NOMO-1 (cell line): ENCODE results near the gene STON2.
"Not testable (repeated sequence)": the region's sequence is repeated elsewhere in the genome, so short reads cannot be mapped to it uniquely, and the experiment has no call there.

Experiments
- DNase-seq, 2 experiments: peaks; one replicate each; lab custom pipeline; 2025; ENCODE audit not compliant: unreplicated experiment in 2 of 2; lab: John Stamatoyannopoulos, UW

STON2 gene

GRCh38 chr14:81275305-81276072, 124.6 kb downstream of the STON2 start:
- DNase-seq, result no peak

GRCh38 chr14:81273961-81274575, 126.1 kb downstream of the STON2 start:
- no peak for DNase-seq

DNA sequence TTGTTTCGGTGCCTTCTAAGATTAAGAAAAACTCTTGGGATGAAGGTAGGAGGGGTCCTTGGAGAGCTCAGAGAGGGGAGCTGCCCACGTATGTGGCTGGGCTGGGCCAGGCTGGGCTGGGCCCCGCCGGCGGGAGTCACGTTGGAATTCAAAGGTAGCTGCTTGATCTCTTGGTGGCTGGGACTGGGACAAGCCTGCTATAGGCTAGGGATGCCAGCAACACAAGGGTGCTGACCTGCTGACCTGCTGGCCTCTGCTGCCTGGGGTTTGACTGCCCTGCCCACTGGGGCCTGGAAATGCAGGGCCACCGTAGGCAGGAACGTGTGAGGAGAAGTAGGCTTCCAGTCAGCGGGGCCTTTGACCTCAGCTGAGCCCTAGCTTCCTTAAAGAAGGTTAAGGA, 126.6 kb downstream of the STON2 start:
- no peak for DNase-seq

- no peak for DNase-seq
These were observed 127.8 kb downstream of the STON2 start for GRCh38 chr14:81272317-81272716.

- DNase-seq, result no peak
These were observed 130.1 kb downstream of the STON2 start for GRCh38 chr14:81269979-81270375.

DNA sequence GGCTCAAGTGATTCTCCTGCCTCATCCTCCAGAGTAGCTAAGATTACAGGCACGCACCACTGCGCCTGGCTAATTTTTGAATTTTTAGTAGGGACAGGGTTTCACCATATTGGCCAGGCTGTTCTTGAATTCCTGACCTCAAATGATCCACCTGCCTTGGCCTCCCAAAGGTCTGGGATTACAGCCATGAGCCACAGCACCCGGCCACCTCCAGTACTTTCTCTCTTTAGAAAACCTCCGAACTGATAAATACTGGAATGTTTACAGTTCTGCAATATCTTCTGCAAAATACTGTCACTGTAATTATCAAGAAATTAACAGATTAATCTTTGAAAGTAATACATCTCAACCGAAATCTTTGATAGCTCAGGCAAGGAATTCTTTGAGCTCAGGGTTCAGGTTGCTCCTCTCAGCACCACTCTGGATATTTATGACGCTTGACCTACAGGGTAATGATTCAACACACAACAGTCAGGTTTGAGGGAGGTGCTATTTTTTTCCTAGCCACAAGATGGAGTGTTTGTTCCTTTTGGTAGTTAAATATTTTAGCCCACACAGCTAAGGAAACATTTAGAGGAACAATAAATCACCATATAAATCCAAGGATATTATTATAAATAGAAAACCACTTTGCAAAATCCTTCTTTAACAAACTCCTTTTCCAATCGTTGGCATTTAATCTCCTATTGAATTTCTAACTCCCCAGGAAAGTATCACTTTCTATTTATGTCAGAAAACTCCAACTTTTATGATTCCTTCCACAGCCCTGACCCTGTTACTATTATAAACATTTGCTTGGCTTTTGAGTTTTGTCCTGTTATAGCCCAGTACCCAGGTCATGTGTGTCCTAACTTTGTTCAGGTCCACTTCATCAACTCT, 130.8 kb downstream of the STON2 start:
- peak; percentile 30 to 51 for DNase-seq

DNA sequence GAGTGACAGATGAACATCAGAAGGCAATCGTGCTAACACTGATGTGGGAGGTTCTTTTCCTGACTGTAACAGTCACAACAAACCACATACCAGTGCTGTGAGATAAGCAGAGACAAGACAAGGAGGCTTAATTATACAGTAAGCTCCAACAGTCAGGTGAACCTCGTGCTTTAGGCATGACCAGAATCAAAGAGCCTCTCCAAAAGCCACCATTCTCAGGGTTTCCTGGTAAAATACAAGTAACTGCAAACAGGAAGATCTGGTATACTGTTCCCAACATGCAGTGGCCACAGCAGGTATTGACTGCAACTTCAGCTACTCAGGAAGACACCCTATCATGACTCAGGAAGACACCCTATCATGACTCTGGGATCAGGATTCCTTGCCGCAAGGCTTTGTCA, 132.1 kb downstream of the STON2 start:
- DNase-seq, result no peak

GRCh38 chr14:81265636-81266169, 134.4 kb downstream of the STON2 start:
- DNase-seq, result no peak

DNA sequence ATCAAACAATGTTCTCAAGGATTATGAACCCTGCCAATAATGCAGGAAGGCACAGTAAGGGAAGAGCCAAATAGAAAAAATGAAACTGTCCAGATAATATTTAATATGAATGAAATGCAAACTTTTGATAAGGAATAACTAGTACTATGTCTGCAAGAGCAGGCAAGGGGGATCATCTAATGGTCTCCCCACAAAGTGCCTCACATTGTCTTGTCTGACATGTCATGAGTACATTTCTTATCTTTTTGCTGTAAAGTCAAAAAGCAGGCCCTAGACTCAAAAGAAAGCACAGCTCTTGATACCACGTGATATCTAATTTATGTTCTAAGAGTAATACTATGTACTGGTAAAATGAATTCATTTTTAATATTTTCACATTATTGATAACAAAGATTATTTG, 135.5 kb downstream of the STON2 start:
- DNase-seq, result no peak

DNA sequence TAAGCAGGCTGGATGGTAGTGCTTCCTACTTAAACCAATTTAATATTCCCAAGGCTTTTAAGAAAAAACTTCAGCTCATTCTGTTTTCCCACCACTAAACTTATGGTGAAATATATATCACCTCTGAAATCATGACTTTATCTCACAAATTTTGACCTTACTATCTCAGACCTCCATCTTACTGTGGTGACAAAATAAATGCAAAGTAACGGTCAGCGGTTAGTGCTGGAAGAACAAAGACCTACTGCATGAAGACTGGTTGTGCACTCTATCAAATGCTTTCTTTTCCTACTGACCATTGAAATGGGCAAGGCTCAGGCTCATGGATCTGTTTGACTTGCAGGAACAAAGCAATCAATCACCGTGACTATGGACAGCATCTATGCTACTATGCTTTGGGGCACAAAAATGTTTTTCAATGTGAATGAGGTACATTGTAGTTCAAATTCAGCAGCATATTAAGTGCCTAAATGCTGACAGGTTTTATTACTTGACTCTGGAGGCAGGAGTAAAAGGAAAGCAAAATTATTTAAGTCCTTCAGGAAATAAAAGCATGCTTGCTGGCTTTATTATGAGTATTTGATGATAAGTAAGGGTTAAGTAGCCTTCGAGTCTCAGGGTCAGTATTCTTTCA, 136.2 kb downstream of the STON2 start:
- no peak for DNase-seq

- DNase-seq, result no peak
These were observed 138.9 kb downstream of the STON2 start for GRCh38 chr14:81261176-81261575.

- DNase-seq, result no peak
These were observed 139.4 kb downstream of the STON2 start for GRCh38 chr14:81260732-81261131.

DNA sequence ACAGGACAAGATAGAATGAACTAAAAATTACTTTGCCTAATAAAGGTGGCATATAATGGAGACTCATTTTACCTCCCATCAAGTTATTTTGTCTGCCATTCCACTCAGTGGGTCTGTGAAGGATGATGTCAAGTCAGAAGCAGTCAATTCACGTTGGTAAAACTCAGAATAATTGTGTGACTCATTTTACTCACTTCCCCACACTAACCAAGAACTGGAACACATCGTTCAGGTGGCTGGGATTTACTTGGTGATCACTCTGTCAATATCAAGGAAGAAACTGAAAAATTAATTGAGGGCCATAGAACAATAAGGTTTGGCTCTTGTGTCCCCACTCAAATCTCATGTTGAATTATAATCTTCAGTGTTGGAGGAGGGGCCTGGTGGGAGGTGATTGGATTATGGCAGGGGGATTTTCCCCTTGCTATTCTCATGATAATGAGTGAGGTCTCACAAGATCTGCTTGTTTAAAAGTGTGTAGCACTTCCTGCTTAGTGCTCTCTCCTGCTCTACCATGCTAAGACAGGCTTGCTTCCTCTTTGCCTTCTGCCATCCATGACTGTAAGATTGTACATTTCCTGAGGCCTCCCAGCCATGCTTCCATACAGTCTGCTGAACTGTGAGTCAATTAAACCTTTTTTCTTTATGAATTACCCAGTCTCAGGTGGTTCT, 143.7 kb downstream of the STON2 start:
- peak; percentile 14 to 57 for DNase-seq

- DNase-seq, result no peak
These were observed 147.8 kb downstream of the STON2 start for GRCh38 chr14:81252278-81252677.

- no peak for DNase-seq
These were observed 152.8 kb downstream of the STON2 start for GRCh38 chr14:81247271-81247766.

DNA sequence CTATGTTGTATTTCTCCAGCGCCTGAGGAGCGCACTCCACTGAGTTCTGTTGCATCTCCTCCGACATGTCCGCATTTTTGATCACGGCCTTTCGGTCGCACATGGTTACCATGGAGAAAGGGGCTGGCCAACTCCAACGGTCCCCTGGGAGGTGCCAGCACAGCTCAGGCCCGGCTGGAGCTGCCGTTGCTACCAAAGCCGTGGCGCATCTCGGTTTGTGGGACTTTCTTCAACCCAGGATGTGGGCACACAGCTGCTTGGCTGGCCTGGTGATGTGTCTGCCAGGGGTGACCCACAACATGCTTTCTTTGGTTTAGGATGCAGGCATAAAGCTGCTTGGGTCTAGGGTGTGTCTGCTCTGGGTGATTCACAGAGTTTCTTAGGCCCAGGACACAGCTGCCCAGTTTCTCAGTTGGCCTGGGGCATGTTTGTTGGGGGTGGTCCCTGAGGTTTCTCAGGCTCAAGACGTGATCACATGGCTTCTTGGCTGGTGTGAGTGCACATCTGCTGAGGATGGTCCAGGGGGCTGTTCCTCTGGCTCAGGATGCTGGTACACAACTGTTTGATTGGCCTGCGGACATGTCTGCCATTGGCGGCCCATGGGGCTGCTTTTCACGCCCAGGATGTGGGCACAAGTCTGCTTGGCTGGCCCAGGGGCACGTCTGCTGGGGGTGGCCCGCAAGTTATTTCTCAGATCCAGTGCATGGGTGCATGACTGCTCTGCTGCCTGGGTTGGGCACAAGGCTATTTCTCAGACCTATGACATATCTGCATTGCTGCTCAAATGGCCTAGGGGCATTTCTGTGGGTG, 153.5 kb downstream of the STON2 start:
- DNase-seq, result no peak

DNA sequence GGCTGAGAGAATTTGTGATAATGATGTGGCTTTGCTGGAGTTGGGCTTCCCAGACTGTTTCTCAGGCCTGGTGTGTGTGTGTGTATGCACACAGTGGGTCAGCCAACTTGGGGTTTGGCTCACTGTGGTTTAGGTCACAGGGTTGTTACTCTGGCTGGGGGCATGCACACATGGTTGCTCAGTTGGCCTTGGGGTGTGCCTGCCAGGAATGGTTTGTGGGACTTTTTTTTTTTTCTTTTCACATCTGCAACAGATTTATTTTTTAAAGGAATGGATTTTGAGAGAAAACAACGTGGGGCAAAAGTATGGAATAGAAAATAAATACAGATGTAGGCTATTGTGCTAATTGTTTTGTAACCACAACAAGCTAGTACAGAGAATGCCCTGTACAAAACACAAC, 154.4 kb downstream of the STON2 start:
- DNase-seq, result no peak

GRCh38 chr14:81244431-81244830, 155.7 kb downstream of the STON2 start:
- DNase-seq, result not testable (repeated sequence)

- no peak for DNase-seq
These were observed 156.6 kb downstream of the STON2 start for GRCh38 chr14:81243499-81243898.
